CD4-positive, alpha-beta T cell treated with Interferon gamma for 1 hour (primary cell): ENCODE measurements around the gene PPP2R5A.
A peak's percentile ranks its signal among the peaks of the same experiment; 100 is the strongest.
"Not testable (repeated sequence)": the region's sequence is repeated elsewhere in the genome, so short reads cannot be mapped to it uniquely, and the experiment has no call there.

Source experiments
- DNase-seq: peaks from one replicate; pipeline ENCODE4 v3.0.0-alpha.2; 2020

Gene PPP2R5A

DNA sequence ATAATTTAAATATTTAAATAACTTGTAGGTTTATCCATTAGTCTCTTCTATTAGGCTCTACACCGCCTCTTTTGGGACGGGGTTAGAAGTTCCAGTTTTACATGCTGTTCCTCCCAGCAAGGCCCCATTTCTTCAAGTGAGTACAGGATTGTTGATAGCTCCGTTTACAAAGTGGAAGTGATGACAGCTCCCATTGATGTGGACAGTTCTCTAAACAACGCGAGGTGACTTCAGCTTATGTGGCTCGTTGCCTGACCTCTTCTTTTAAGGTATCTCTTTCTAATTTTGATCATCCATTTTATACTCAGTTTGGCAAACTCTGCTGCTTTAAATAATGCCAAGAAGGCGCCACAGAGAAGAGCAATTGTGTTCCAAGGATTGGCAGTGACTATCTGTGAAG is 79.8 kb downstream of the PPP2R5A start:
- DNase-seq = no peak

DNA sequence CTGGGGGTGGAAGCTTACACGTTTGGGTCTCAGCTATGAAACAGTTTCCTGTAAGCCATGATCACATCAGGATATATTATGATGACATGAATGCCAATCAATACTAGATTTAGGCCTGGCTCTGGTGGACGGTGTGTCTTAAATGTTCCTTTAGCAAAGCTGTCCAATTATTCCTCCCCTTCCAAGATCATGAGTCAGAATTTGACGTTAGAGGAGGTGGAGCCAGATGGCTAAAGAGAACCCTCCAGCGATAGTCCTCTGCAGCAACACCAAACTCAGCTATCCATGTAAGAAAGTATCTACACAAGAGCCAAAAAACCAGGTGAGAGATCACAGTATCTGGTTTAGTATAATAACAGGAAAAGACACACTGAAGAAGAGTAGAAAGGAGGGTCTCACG is 81.7 kb downstream of the PPP2R5A start:
- DNase-seq = no peak

GRCh38 chr1:212367474-212368072 is 82.4 kb downstream of the PPP2R5A start:
- DNase-seq = no peak

DNA sequence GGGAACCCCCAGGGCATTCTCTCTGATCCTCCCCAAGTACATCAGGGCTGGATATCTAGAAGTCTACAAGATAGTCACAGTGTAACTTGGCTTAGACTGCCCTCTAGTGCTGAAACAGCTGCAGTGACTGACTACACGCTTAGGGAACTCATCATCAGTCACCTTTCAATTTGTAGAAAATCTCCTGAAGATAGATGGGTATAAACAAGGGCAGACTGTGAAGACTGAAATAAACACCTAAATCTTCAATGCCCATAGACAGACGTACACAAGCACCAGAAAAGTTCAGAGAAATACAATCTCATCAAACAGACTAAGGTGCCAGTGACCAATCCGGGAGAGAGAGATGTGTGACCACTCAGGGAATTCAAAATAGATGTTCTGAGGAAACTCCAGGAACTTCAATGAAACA is 82.9 kb downstream of the PPP2R5A start:
- peak; percentile 44 for DNase-seq

DNA sequence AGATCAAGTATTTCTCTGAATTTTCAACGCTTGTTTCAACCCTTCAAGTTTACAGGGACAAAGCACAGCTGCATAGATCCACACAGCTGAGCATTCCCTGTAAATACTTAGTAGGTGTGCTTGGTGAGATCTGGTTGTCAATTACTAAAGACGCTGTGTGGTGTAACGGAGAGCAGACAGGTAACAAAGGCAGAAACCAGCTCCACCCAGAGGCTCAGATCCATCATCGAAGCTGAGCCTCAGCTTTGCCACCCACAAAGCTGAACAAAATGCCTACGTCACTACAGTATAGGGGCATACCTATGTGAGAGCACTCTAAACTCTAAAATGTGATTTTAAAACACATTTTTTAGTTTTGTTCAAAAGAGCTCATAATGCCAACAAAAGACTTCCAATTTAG is 90.8 kb downstream of the PPP2R5A start:
- no peak for DNase-seq

DNA sequence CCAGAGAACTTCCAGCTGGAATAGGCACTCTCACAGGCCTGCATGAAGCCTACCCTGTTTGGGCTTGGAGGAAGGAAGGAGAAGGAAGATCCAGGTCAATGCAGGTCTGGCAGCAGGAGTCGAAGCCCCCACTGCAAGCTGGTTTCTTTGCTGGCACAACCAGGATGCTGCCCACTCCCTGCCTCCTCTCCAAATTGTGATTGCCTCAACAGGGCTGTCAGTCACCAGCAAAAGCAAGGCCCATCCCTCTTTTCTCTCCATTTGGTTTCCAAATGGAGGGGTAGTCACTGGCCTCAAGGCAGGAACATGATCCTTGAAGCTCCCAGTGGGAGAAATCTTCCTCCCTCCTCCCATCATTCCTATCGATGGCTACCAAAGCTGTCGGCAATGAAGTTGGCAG is 92.4 kb downstream of the PPP2R5A start:
- DNase-seq = no peak

GRCh38 chr1:212379366-212379765 is 94.2 kb downstream of the PPP2R5A start:
- no peak for DNase-seq

DNA sequence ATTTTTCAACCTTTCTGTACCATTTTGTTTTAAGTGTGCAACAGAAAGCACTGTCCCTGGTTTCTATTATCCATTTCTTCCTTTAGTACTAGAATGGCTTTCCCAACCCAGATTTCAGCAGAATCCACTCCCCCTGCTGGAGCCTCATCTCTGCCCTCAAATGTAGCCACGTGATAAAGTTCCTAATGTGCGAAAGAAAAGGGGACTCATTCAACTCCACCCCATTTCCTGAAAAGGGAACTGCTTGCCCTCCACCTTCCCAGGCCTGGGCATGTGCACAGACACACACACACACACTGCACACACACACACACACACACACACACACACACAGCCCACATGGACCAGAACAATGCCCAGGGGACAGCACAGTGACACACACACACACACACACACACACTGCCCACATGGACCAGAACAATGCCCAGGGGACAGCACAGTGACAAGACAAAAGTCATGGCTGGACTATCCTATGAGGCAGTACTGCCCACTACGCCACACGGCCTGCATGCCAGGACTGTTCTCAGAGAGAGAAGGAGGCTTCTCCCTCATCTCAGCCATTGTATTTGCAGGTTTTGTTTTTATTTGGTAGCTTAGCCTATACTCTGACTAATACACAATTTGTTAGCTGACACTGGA is 96.3 kb downstream of the PPP2R5A start:
- no peak for DNase-seq

- no peak for DNase-seq
Observed at GRCh38 chr1:212386029-212386428, 100.8 kb downstream of the PPP2R5A start.

GRCh38 chr1:212388985-212389716 is 103.9 kb downstream of the PPP2R5A start:
- DNase-seq = no peak

DNA sequence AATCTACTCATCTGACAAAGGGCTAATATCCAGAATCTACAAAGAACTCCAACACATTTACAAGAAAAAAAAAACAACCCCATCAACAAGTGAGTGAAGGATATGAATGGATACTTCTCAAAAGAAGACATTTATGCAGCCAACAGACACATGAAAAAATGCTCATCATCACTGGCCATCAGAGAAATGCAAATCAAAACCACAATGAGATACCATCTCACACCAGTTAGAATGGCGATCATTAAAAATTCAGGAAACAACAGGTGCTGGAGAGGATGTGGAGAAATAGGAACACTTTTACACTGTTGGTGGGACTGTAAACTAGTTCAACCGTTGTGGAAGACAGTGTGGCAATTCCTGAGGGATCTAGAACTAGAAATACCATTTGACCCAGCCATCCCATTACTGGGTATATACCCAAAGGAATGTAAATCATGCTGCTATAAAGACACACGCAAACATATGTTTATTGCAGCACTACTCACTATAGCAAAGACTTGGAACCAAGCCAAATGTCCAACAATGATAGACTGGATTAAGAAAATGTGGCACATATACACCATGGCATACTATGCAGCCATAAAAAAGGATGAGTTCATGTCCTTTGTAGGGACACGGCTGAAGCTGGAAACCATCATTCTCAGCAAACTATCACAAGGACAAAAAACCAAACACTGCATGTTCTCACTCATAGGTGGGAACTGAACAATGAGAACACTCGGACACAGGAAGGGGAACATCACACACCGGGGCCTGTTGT is 110.6 kb downstream of the PPP2R5A start:
- not testable (repeated sequence) for DNase-seq

DNA sequence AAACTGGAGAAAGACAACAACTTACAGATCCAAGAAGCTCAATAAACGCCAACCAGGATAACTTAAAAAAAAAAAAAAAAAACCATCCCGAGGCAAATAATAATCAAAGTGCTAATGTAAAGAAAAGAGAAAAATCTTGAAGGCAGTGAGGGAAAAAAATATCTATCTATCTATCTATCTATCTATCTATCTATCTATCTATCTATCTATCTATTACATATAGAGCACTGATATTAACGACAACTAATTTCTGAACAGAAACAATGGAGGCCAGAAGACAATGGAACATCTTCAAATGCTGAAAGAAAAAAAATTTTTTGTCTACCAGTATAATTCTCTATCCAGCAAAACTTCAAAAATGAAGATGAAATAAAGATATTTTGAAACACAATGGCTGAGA is 111.4 kb downstream of the PPP2R5A start:
- DNase-seq = no peak

DNA sequence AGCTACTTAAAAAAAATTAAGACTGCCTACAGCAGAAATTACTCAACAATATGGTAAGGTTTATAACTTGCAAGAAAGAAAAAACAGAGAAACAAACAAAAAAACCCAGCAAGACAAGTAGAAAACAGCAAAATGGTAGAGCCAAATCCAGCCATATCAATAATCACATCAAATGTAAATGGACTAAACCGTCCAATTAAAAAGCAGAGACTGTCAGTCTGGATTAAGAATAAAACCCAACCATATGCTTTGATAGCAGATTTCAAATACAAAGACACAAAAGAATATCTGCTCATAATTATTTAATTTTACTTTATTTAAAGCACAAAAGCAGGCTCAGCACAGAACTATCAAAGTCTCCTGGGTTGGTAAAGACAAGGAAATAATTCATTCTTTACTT is 112.0 kb downstream of the PPP2R5A start:
- no peak for DNase-seq

GRCh38 chr1:212401042-212401441 is 115.8 kb downstream of the PPP2R5A start:
- no peak for DNase-seq

- DNase-seq = no peak
Observed at GRCh38 chr1:212401838-212402582, 116.8 kb downstream of the PPP2R5A start.

GRCh38 chr1:212402666-212403321 is 117.6 kb downstream of the PPP2R5A start:
- no peak for DNase-seq

- no peak for DNase-seq
Observed at GRCh38 chr1:212410231-212410820, 125.1 kb downstream of the PPP2R5A start.
